ENCODE data around the gene GSTT4. TPM values are rescaled to one million over a fixed set of nuclear protein-coding genes. Genes with fewer than 3 reads are reported as not detected.
"Not testable (repeated sequence)": the region's sequence is repeated elsewhere in the genome, so short reads cannot be mapped to it uniquely, and the experiment has no call there.

GSTT4 gene
- not detected for total RNA-seq

DNA sequence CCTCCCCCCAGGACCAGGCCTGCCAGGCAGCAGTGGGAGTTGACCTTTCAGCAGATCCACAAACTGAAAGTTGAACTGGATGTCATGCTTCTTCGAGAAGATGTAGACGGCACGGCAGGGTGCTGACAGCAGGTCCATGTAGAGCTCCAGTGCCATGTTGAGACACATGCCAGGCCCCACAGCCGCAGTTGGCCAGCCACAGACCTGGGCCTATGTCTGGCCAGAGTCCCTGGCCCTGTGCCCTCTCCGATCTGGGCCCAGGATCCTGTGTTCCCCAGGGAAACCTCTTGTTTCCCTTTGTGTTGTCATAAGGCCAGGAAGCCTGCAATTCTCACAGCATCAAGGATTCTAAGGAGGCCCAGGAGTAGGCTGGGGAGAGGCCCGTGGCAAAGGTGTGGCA, at the start of gene GSTT4:
Gene GSTT4 (minus strand): TSS at position 253 of the 400 bp plus-strand sequence. CDS start 97 bp downstream, at position 156.
- DNase-seq (ENCODE audit: low spot score), result no peak

DNA sequence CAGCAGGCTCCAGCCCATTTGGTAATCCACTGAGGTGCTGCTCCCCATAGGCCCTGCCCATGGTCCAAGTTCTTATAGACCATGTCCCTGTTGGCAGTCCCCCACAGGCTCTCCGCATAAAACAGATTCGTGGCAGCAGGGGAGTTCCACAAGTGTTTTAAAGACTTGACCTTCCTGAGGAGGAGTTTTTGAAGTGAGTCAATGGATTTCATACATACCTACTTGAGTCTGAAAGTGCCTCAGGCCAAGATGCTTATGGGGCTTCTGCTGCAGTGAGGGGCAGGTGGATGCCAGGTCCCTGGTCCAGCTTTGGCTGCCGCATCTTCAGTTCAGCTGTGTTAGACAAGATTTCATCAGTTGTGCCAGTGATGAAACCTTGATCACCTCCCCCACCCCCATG, 49.1 kb upstream of the GSTT4 start:
- DNase-seq (ENCODE audit: low spot score), result no peak

- no peak for DNase-seq (ENCODE audit: low spot score)
These were observed 48.4 kb upstream of the GSTT4 start for GRCh38 chr22:24053481-24054226.

DNA sequence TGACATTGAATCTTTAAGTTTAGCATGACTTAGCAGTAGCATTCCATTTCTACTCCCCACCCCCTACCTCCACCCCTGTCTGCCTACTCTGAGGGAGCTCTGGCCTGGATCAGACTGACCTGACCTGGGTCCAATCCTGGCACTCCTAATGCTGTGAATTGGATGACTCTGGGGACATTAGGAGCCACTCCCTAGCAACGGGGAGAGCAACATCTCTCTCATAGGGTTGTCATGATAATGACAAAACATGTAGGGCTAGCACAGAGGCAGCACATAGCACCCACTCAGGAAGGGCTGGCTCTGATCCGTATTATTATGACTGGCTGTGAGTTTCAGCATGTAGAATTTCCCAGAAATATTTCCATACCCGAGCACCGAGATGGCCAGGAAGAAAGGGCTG, 46.3 kb upstream of the GSTT4 start:
- no peak for DNase-seq (ENCODE audit: low spot score)

GRCh38 chr22:24051028-24051427, 45.8 kb upstream of the GSTT4 start:
- DNase-seq (ENCODE audit: low spot score), result no peak

GRCh38 chr22:24049978-24050377, 44.7 kb upstream of the GSTT4 start:
- DNase-seq (ENCODE audit: low spot score), result no peak

GRCh38 chr22:24049211-24049610, 44.0 kb upstream of the GSTT4 start:
- no peak for DNase-seq (ENCODE audit: low spot score)

DNA sequence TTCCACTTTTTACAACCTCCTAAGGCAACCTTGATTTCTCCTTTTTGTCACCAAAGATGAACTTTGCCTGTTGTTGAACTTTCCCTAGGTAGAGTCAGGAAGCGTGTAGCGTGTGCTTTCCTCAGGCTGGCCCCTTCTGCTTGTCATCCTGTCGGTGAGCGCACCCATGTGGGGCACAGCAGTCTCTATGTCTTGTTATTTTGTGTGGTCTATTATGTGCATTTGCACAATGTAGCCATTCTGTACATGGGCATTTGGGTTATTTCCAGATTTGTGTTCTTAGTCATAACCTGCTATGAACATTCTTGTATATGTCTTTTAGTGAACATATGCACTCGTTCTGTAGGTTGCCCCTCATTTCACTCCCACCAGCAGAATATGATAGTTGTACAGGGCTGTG, 40.8 kb upstream of the GSTT4 start:
- DNase-seq (ENCODE audit: low spot score), result no peak

- DNase-seq (ENCODE audit: low spot score), result no peak
These were observed 38.7 kb upstream of the GSTT4 start for GRCh38 chr22:24043958-24044357.

DNA sequence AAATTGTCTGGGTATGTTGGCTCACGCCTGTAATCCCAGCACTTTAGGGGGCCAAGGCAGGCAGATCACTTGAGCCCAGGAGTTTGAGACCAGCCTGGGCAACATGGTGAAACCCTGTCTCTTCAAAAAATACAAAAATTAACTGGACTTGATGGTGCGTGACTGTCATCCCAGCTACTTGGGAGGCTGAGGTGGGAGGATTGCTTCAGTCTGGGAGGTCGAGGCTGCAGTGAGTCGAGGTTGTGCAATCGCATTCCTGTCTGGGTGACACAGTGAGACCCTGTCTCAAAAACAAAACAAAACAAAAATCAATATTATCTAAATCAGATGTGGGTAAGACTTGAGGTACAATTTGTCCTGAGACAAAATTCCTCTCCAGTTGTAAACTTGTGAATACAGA, 38.2 kb upstream of the GSTT4 start:
- not testable (repeated sequence) for DNase-seq (ENCODE audit: low spot score)

- no peak for DNase-seq (ENCODE audit: low spot score)
These were observed 35.7 kb upstream of the GSTT4 start for GRCh38 chr22:24040946-24041345.

DNA sequence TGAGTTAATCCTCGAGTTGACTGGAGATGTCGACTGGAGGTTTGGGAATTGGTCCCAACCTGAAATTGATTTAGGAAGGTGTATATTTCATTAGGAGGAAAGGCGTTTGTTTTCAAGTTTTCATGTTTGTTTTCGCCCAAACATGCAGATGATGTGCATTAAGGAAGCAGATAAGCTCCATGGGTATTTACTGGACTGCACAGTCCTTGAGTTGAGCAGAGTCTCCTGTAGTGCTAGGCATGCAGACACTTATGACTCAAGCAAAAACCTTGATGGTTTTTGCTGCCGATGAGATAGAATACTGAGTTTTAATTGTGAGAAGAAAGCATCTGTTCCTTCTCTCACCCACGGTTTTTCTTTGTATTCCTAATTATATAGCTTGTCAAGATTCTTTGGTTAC, 33.8 kb upstream of the GSTT4 start:
- DNase-seq (ENCODE audit: low spot score), result no peak

GRCh38 chr22:24037851-24038765, 32.9 kb upstream of the GSTT4 start:
- DNase-seq (ENCODE audit: low spot score), result no peak

- no peak for DNase-seq (ENCODE audit: low spot score)
These were observed 30.0 kb upstream of the GSTT4 start for GRCh38 chr22:24035296-24035695.

GRCh38 chr22:24033731-24034130, 28.5 kb upstream of the GSTT4 start:
- DNase-seq (ENCODE audit: low spot score), result no peak

DNA sequence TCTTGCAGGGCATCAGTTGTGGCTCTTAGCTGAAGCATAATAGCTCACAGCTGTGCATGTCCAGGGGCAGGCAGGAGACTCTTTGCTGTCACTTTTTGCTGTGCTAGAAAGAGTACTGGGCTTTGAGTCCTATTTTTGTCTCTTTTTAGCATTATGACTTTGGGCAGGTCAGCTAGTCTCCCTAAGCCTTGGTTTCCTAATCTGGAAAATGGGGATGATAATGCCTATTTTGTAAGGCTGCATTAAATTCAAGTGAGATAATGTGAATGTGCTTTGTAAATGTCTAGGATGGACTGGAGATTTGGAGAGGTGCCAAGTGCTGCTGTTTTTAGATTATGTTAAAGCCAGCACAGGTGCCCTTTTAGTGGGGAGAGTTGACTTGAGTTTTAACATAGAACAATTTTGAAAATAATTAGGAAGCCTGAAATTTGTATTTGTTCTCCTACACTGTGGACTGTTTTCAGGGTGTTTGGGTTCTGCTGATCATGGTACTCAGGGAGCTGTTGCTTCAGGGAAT, 25.0 kb upstream of the GSTT4 start:
- no peak for DNase-seq (ENCODE audit: low spot score)

- DNase-seq (ENCODE audit: low spot score), result no peak
These were observed 24.1 kb upstream of the GSTT4 start for GRCh38 chr22:24029304-24029703.

- no peak for DNase-seq (ENCODE audit: low spot score)
These were observed 23.3 kb upstream of the GSTT4 start for GRCh38 chr22:24028533-24028932.

- no peak for DNase-seq (ENCODE audit: low spot score)
These were observed 22.7 kb upstream of the GSTT4 start for GRCh38 chr22:24027991-24028390.

- no peak for DNase-seq (ENCODE audit: low spot score)
These were observed 22.2 kb upstream of the GSTT4 start for GRCh38 chr22:24027389-24027975.

DNA sequence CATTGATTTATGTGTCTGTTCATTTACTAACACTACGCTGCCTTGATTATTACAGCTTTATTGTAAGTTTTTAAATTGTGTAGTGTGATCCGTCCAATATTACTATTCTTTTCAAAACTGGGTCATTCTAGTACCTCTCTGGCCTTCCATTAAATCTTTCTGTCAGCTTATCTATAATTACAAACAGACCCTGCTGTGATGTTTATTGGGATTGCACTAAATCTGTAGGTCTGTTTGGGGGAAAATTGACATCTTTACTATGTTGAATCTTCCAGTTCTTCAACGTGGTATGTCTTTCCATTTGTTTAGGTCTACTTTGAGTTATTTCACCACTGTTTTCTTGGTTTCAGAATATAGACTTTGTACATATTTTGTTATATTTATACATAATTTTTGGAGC, 21.5 kb upstream of the GSTT4 start:
- no peak for DNase-seq (ENCODE audit: low spot score)

GRCh38 chr22:24026056-24026455, 20.8 kb upstream of the GSTT4 start:
- DNase-seq (ENCODE audit: low spot score), result no peak
